ENCODE measurements around the gene DENND1A.

DENND1A gene

GRCh38 chr9:123679330-123679987, 250.5 kb downstream of the DENND1A start:
- no peak for DNase-seq

- no peak for DNase-seq
These were observed 251.0 kb downstream of the DENND1A start for GRCh38 chr9:123678878-123679329.

- DNase-seq = no peak
These were observed 251.7 kb downstream of the DENND1A start for GRCh38 chr9:123678038-123678877.

GRCh38 chr9:123676869-123677268, 253.1 kb downstream of the DENND1A start:
- DNase-seq = no peak

- no peak for DNase-seq
These were observed 260.6 kb downstream of the DENND1A start for GRCh38 chr9:123669346-123669745.

GRCh38 chr9:123663529-123663928, 266.4 kb downstream of the DENND1A start:
- no peak for DNase-seq

GRCh38 chr9:123662057-123662776, 267.7 kb downstream of the DENND1A start:
- no peak for DNase-seq

GRCh38 chr9:123660691-123661466, 269.0 kb downstream of the DENND1A start:
- DNase-seq = no peak

GRCh38 chr9:123659358-123659757, 270.6 kb downstream of the DENND1A start:
- DNase-seq = no peak

- no peak for DNase-seq
These were observed 271.1 kb downstream of the DENND1A start for GRCh38 chr9:123658792-123659191.

- DNase-seq = no peak
These were observed 272.0 kb downstream of the DENND1A start for GRCh38 chr9:123657941-123658340.

- no peak for DNase-seq
These were observed 272.8 kb downstream of the DENND1A start for GRCh38 chr9:123657099-123657498.

GRCh38 chr9:123656565-123656964, 273.4 kb downstream of the DENND1A start:
- no peak for DNase-seq

- DNase-seq = no peak
These were observed 274.1 kb downstream of the DENND1A start for GRCh38 chr9:123655681-123656423.

GRCh38 chr9:123654994-123655637, 274.8 kb downstream of the DENND1A start:
- DNase-seq = no peak

- no peak for DNase-seq
These were observed 275.5 kb downstream of the DENND1A start for GRCh38 chr9:123654218-123654993.

GRCh38 chr9:123652416-123652815, 277.5 kb downstream of the DENND1A start:
- DNase-seq = no peak

GRCh38 chr9:123651871-123652270, 278.1 kb downstream of the DENND1A start:
- DNase-seq = no peak

- no peak for DNase-seq
These were observed 278.7 kb downstream of the DENND1A start for GRCh38 chr9:123651273-123651672.

- DNase-seq = no peak
These were observed 280.0 kb downstream of the DENND1A start for GRCh38 chr9:123649909-123650308.

GRCh38 chr9:123647145-123647544, 282.8 kb downstream of the DENND1A start:
- no peak for DNase-seq
